GM12875 (cell line): ENCODE measurements around the gene CALN1.

Experiments used
- H3K4me3 ChIP-seq: one replicate; pipeline ENCODE4 v1.5.1; 2011; ENCODE audit warnings: low read depth, low read length, control low read depth
- TF ChIP-seq, protein P1 (sequence below): IDR thresholded peaks from 2 replicates; pipeline ENCODE4 v1.5.1; 2011; ENCODE audit warnings: low read depth, mild to moderate bottlenecking, control low read depth, inconsistent platforms, low read length, moderate library complexity, borderline replicate concordance; ENCODE audit not compliant: insufficient read depth

Gene CALN1

DNA sequence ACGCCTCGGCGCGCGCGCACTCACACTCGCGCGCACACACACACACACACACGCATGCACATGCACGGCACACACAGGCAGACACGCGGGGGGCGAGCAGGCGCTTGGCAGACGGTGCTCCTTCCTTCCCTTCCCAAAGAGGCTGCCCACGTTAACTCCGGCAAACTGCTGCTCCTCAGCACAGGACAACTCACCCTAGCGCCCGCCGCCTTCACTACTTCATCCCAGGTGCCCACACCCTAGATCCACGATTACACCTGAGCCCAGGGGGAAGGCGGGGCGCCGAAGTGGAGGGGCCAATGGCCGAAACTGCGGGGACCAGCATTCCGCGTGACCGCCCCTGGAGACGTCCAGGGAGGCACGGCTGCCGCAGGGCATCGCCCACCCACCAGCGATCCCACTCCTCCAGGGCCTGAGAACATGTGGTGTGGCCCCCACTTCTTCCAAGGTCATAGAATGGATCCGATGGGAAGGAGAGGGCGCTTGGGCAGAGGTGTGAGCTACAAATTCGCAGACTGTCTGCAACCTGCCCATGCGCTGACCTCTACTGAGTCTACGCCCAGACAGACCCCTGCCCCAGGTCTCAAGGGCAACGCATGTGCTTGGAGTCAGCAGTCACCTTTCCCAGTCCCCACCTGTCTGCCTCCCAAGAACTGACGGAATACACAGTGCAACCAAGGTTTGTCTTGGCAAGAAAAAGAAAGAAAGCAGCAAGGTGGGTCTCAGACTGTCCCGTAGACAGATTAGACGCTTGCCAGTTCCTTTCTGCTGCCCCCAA is 74.6 kb downstream of the CALN1 start:
- TF ChIP-seq, protein P1, sequence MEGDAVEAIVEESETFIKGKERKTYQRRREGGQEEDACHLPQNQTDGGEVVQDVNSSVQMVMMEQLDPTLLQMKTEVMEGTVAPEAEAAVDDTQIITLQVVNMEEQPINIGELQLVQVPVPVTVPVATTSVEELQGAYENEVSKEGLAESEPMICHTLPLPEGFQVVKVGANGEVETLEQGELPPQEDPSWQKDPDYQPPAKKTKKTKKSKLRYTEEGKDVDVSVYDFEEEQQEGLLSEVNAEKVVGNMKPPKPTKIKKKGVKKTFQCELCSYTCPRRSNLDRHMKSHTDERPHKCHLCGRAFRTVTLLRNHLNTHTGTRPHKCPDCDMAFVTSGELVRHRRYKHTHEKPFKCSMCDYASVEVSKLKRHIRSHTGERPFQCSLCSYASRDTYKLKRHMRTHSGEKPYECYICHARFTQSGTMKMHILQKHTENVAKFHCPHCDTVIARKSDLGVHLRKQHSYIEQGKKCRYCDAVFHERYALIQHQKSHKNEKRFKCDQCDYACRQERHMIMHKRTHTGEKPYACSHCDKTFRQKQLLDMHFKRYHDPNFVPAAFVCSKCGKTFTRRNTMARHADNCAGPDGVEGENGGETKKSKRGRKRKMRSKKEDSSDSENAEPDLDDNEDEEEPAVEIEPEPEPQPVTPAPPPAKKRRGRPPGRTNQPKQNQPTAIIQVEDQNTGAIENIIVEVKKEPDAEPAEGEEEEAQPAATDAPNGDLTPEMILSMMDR: no peak
- H3K4me3 ChIP-seq: no peak overlapping the region

DNA sequence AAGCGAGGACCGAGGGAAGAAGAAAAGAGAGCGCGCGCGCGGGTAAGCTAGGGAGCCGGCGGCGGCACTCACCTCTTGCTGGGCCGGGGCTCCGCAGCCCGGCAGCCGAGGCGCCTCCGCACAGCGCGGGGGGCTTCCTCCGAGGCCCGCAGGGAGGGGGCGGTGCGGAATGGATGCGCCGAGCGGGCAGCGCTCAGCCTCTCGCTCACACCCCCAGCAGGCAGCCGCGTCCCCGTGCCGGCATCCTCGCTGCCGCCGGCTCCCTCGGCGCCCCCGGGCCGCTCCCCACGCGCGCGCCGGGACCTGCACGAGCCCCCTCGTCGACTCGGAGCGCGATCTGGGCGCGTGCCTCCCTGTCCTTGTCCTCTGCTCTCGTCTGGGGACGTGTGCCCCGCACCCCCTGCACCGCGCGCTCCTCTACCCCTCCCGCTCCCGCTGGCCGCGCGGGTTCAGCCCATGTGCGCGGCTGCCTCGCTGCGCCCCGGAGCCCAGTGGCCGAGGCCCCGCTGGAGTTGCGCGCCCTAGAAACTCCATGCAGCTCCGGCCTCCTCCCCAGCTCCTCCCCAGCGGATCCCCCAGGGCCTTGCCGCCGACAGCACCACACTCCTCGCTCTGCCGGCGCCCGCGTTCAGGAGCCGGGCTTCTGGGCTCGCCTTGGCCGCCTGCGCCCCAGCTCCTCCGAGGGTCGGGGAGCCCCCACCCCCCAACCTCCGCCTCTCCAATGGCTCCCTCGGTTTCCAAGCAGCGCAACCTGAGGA is 75.3 kb downstream of the CALN1 start:
- H3K4me3 ChIP-seq: no peak overlapping the region
- TF ChIP-seq, protein P1: no peak

DNA sequence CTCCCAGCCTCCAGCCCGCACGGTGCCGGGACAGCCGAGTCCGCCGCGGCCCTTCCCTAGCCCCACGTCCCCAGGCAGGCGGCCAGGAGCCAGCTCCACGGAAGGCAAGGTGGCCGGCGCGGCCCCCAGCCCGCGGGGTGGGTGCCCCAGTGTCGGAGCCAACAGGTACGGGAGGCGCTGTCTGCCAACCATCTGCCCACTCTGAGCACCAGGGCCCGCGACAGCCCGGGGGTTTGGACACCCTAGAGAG is 75.8 kb downstream of the CALN1 start:
- TF ChIP-seq, protein P1: no peak
- H3K4me3 ChIP-seq: no peak overlapping the region

DNA sequence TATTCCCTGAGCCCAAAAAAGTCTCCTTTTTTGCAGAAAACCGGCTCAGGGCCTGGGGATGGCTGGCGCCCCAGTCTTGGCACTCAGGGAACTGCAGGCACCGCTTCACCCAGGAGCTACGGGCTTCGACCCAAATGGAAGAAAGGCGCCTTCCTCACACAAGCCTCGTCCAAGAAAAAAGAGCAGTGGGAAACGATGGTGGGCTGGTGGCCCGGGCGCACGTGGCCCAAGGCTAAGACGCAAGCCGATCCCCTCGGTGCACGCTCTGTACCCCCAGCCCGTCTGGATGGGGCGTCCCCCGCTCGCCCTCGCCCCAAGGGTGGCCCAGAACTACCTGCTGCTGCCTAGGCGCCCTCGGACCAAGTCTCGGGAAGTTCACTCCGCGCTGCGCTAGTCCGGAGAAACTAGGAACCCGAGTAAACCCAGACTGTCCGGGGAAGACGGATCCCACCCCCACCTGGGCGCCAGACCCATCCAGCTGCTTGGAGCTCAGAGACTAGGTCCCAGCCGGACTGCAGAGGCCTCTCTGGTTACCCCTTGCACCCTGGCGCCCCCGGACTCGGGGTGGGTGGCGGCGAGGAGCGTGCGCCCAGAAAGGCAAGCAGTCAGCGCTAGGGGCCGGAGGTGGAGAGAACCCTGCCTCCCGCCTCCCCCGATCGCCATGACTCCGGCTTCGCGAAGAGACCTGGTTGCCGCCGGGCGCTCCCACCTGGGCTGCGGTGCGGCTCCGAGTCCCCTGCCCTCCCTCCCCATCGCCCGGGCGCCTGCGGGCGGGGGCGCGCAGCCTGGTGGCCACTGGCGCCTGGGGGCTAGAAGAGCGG is 76.4 kb downstream of the CALN1 start:
- TF ChIP-seq, protein P1: no peak
- no peak overlapping the region for H3K4me3 ChIP-seq

DNA sequence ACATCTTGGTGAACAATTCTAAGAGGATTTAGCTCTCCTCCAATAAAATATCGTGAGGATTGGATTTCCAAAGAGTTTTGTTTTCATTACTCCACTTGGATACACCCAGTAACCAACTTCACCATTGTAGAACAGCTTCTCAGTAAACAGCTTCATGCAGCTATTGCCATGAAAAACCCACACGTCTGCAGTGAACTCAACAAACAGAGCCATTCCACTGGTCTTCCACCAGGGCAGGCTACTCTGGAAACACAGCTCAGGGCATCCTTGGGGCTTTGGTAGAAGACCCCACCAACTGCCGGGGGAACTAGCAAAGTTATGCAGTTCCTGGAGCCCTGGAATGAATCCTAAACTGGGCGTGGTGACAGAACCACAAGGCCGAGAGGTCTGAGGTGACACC is 77.4 kb downstream of the CALN1 start:
- TF ChIP-seq, protein P1: no peak
- no peak overlapping the region for H3K4me3 ChIP-seq

DNA sequence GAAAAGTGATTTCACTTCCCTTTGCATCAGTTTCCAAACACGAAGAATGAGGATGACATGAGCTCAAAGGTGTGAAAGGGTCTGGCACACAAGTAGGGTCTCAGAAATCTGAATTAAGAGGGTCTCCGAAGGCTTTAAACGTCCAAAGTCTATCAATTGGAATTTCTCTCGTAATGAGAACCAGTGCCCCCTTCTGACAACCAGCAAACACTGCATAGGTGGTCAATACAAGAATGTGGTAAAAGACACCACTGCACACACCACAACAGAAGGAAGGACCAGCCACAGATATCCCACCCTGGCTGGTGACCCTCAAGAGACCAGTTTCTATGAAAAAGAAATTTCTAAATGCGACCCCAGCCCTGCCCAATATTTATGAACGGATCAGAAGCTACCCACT is 78.1 kb downstream of the CALN1 start:
- H3K4me3 ChIP-seq: no peak overlapping the region
- TF ChIP-seq, protein P1: 0 out of 2 replicates have a peak, but pooled peaks have one; percentile 13
